WTC11 (cell line): ENCODE results near the gene KLHL11. TPM values are rescaled to one million over a fixed set of nuclear protein-coding genes. Genes with fewer than 3 reads are reported as not detected.

Experiments
- ATAC-seq: fragments of 200-7000 bp; cut with Tn5 transposase; 2 replicates; pipeline ENCODE4 v1.10.0; 2021; ENCODE audit warnings: mild to moderate bottlenecking, moderate library complexity
- CTCF ChIA-PET: fragments of 300-600 bp; sonication (Branson Sonifier 250); formaldehyde crosslinking; loops from one replicate; lab custom pipeline; 2021; ENCODE audit warnings: antibody characterized with exemption; lab: Charles Lee
- POLR2A ChIA-PET: fragments of 350-600 bp; sonication (Branson Sonifier 250); formaldehyde crosslinking; loops from one replicate; lab custom pipeline; 2021; ENCODE audit warnings: antibody characterized with exemption; lab: Charles Lee
- DNase-seq: peaks from one replicate; pipeline ENCODE4 v3.0.0; 2021; ENCODE audit warnings: low spot score
- H3K27ac Mint-ChIP-seq: 2 replicates; pipeline ENCODE4 v1.8.0; 2021; ENCODE audit warnings: mixed read lengths
- H3K27me3 Mint-ChIP-seq: 2 replicates; pipeline ENCODE4 v1.8.0; 2021; ENCODE audit warnings: low read depth, mild to moderate bottlenecking, moderate library complexity, mixed read lengths
- H3K36me3 Mint-ChIP-seq: 2 replicates; pipeline ENCODE4 v1.8.0; 2021; ENCODE audit warnings: mixed read lengths
- H3K4me1 Mint-ChIP-seq: 2 replicates; pipeline ENCODE4 v1.8.0; 2022; ENCODE audit warnings: mixed read lengths
- H3K4me3 Mint-ChIP-seq: 2 replicates; pipeline ENCODE4 v1.8.0; 2021; ENCODE audit warnings: mild to moderate bottlenecking, moderate library complexity, mixed read lengths
- H3K9me3 Mint-ChIP-seq: 2 replicates; pipeline ENCODE4 v1.8.0; 2021; ENCODE audit warnings: mixed read lengths
- ELF4 ChIP-seq: sonication (generic); formaldehyde crosslinking; IDR thresholded peaks from 2 replicates; pipeline ENCODE4 v1.8.1; 2022; ENCODE audit warnings: low read depth, mild to moderate bottlenecking, moderate library complexity, missing genetic modification reagents
- EMX1 ChIP-seq: fragments of 250-450 bp; sonication (Bioruptor Pico); IDR thresholded peaks from 2 replicates; pipeline ENCODE4 v1.8.0; 2021; ENCODE audit warnings: mild to moderate bottlenecking
- ESRRA ChIP-seq: sonication (generic); formaldehyde crosslinking; IDR thresholded peaks from 2 replicates; pipeline ENCODE4 v1.8.1; 2022; ENCODE audit warnings: mild to moderate bottlenecking, missing genetic modification reagents, borderline replicate concordance
- FOXK1 ChIP-seq: sonication (generic); formaldehyde crosslinking; IDR thresholded peaks from 2 replicates; pipeline ENCODE4 v1.8.0; 2022; ENCODE audit warnings: mild to moderate bottlenecking, moderate library complexity, missing genetic modification reagents
- MXD4 ChIP-seq: fragments of 250-450 bp; sonication (Bioruptor Pico); IDR thresholded peaks from 2 replicates; pipeline ENCODE4 v1.8.0; 2021; ENCODE audit warnings: mild to moderate bottlenecking, moderate library complexity, borderline replicate concordance
- PRRX2 ChIP-seq: fragments of 250-450 bp; sonication (Bioruptor Pico); IDR thresholded peaks from 2 replicates; pipeline ENCODE4 v1.8.0; 2021; ENCODE audit warnings: mild to moderate bottlenecking
- SMAD3 ChIP-seq: sonication (generic); formaldehyde crosslinking; IDR thresholded peaks from 2 replicates; pipeline ENCODE4 v1.8.0; 2022; ENCODE audit warnings: missing genetic modification reagents, mild to moderate bottlenecking, borderline replicate concordance
- TCF7 ChIP-seq: sonication (generic); formaldehyde crosslinking; IDR thresholded peaks from 2 replicates; pipeline ENCODE4 v1.8.0; 2022; ENCODE audit warnings: mild to moderate bottlenecking, low read depth, missing genetic modification reagents, moderate library complexity
- ZBTB21 ChIP-seq: sonication (generic); formaldehyde crosslinking; IDR thresholded peaks from 2 replicates; pipeline ENCODE4 v1.8.1; 2023; ENCODE audit warnings: mild to moderate bottlenecking, missing genetic modification reagents, borderline replicate concordance
- ZNF138 ChIP-seq: sonication (generic); formaldehyde crosslinking; conservative IDR thresholded peaks from 2 replicates; pipeline ENCODE4 v1.8.1; 2022; ENCODE audit warnings: mild to moderate bottlenecking, moderate library complexity, missing genetic modification reagents
- ZNF263 ChIP-seq: sonication (generic); formaldehyde crosslinking; IDR thresholded peaks from 2 replicates; pipeline ENCODE4 v1.8.1; 2022; ENCODE audit warnings: low read depth, mild to moderate bottlenecking, moderate library complexity, missing genetic modification reagents
- ZNF396 ChIP-seq: fragments of 250-450 bp; sonication (Bioruptor Pico); IDR thresholded peaks from 2 replicates; pipeline ENCODE4 v1.8.0; 2021; ENCODE audit warnings: mild to moderate bottlenecking, moderate library complexity, borderline replicate concordance
- ZNF423 ChIP-seq: fragments of 250-450 bp; sonication (Bioruptor Pico); IDR thresholded peaks from 2 replicates; pipeline ENCODE4 v2.1.2; 2022; ENCODE audit warnings: mild to moderate bottlenecking, moderate library complexity
- total RNA-seq: library from RNA; stranded (reverse); gene quantifications from 3 replicates; pipeline ENCODE4 v1.2.3, GENCODE V29; 2021
- TF ChIP-seq, protein P1 (sequence below): sonication (generic); formaldehyde crosslinking; conservative IDR thresholded peaks from 2 replicates; pipeline ENCODE4 v1.8.1; 2022; ENCODE audit warnings: mild to moderate bottlenecking, missing genetic modification reagents
- TF ChIP-seq, protein P2 (sequence below): sonication (generic); formaldehyde crosslinking; IDR thresholded peaks from 2 replicates; pipeline ENCODE4 v1.8.1; 2022; ENCODE audit warnings: low read depth, missing genetic modification reagents, borderline replicate concordance
- TF ChIP-seq, protein P3 (sequence below): sonication (generic); formaldehyde crosslinking; IDR thresholded peaks from 2 replicates; pipeline ENCODE4 v1.8.0; 2022; ENCODE audit warnings: mild to moderate bottlenecking, missing genetic modification reagents
- TF ChIP-seq, protein P4 (sequence below): sonication (generic); formaldehyde crosslinking; IDR thresholded peaks from 2 replicates; pipeline ENCODE4 v1.8.0; 2022; ENCODE audit warnings: mild to moderate bottlenecking, missing genetic modification reagents
- TF ChIP-seq, protein P5 (sequence below): sonication (generic); formaldehyde crosslinking; IDR thresholded peaks from 2 replicates; pipeline ENCODE4 v1.8.1; 2023; ENCODE audit warnings: mild to moderate bottlenecking, missing genetic modification reagents
- TF ChIP-seq, protein P6 (sequence below): fragments of 250-450 bp; sonication (Bioruptor Pico); IDR thresholded peaks from 2 replicates; pipeline ENCODE4 v1.8.0; 2021; ENCODE audit warnings: mild to moderate bottlenecking
- TF ChIP-seq, protein P7 (sequence below): fragments of 250-450 bp; sonication (Bioruptor Pico); conservative IDR thresholded peaks from 2 replicates; pipeline ENCODE4 v1.9.0; 2021; ENCODE audit warnings: mild to moderate bottlenecking
- TF ChIP-seq, protein P8 (sequence below): sonication (generic); formaldehyde crosslinking; IDR thresholded peaks from 2 replicates; pipeline ENCODE4 v1.8.1; 2023; ENCODE audit warnings: mild to moderate bottlenecking, missing genetic modification reagents, borderline replicate concordance

The KLHL11 gene
- total RNA-seq, 1 experiment from 2014 or later = 15.0 TPM

DNA sequence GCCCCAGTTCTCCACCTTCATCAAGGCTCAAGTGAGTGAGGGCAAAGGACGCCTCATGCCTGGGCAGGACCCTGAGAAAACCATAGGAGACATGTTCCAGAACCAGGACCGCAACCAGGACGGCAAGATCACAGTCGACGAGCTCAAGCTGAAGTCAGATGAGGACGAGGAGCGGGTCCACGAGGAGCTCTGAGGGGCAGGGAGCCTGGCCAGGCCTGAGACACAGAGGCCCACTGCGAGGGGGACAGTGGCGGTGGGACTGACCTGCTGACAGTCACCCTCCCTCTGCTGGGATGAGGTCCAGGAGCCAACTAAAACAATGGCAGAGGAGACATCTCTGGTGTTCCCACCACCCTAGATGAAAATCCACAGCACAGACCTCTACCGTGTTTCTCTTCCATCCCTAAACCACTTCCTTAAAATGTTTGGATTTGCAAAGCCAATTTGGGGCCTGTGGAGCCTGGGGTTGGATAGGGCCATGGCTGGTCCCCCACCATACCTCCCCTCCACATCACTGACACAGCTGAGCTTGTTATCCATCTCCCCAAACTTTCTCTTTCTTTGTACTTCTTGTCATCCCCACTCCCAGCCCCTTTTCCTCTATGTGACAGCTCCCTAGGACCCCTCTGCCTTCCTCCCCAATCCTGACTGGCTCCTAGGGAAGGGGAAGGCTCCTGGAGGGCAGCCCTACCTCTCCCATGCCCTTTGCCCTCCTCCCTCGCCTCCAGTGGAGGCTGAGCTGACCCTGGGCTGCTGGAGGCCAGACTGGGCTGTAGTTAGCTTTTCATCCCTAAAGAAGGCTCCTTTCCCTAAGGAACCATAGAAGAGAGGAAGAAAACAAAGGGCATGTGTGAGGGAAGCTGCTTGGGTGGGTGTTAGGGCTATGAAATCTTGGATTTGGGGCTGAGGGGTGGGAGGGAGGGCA lies 42.7 kb downstream of the KLHL11 start:
- Mint-ChIP-seq H3K27me3 (no peaks in the 10 kb centered on the region; the same call in 1 of the 2 replicates), H3K9me3 (no peaks in the 10 kb centered on the region), H3K27ac (peak overlapping the region; percentile 53; the same call in 1 of the 2 replicates), H3K4me1 (peaks cover 16% of the 10 kb centered on the region), H3K4me3 (no peak overlapping the region), H3K36me3 (peaks cover 25% of the 10 kb centered on the region)
- ChIA-PET CTCF (interaction anchor here (0.7 to 2.4 kb wide), 3 partner anchors 12 to 136 kb away, joined by 3 to 11 read pairs (median 6); partner anchors contain the start of gene JUP), POLR2A (no interaction called here)
- ATAC-seq (no peak), DNase-seq (no peak)
- TF ChIP-seq ZNF138 (no peak), PRRX2 (CRISPR knock-in tag) (no peak), ZNF423 (CRISPR knock-in tag) (no peak), ZNF396 (no peak), FOXK1 (CRISPR knock-in tag) (no peak), EMX1 (CRISPR knock-in tag) (no peak), SMAD3 (CRISPR knock-in tag) (no peak), TCF7 (CRISPR knock-in tag) (no peak), ESRRA (no peak), ZNF263 (CRISPR knock-in tag) (no peak)
- TF ChIP-seq, protein P1, sequence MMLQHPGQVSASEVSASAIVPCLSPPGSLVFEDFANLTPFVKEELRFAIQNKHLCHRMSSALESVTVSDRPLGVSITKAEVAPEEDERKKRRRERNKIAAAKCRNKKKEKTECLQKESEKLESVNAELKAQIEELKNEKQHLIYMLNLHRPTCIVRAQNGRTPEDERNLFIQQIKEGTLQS (CRISPR knock-in tag) = no peak
- TF ChIP-seq, protein P2, sequence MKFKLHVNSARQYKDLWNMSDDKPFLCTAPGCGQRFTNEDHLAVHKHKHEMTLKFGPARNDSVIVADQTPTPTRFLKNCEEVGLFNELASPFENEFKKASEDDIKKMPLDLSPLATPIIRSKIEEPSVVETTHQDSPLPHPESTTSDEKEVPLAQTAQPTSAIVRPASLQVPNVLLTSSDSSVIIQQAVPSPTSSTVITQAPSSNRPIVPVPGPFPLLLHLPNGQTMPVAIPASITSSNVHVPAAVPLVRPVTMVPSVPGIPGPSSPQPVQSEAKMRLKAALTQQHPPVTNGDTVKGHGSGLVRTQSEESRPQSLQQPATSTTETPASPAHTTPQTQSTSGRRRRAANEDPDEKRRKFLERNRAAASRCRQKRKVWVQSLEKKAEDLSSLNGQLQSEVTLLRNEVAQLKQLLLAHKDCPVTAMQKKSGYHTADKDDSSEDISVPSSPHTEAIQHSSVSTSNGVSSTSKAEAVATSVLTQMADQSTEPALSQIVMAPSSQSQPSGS (CRISPR knock-in tag) = no peak
- TF ChIP-seq, protein P3, sequence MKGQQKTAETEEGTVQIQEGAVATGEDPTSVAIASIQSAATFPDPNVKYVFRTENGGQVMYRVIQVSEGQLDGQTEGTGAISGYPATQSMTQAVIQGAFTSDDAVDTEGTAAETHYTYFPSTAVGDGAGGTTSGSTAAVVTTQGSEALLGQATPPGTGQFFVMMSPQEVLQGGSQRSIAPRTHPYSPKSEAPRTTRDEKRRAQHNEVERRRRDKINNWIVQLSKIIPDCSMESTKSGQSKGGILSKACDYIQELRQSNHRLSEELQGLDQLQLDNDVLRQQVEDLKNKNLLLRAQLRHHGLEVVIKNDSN (CRISPR knock-in tag) = no peak
- TF ChIP-seq, protein P4, sequence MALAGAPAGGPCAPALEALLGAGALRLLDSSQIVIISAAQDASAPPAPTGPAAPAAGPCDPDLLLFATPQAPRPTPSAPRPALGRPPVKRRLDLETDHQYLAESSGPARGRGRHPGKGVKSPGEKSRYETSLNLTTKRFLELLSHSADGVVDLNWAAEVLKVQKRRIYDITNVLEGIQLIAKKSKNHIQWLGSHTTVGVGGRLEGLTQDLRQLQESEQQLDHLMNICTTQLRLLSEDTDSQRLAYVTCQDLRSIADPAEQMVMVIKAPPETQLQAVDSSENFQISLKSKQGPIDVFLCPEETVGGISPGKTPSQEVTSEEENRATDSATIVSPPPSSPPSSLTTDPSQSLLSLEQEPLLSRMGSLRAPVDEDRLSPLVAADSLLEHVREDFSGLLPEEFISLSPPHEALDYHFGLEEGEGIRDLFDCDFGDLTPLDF (CRISPR knock-in tag) = no peak
- TF ChIP-seq, protein P5, sequence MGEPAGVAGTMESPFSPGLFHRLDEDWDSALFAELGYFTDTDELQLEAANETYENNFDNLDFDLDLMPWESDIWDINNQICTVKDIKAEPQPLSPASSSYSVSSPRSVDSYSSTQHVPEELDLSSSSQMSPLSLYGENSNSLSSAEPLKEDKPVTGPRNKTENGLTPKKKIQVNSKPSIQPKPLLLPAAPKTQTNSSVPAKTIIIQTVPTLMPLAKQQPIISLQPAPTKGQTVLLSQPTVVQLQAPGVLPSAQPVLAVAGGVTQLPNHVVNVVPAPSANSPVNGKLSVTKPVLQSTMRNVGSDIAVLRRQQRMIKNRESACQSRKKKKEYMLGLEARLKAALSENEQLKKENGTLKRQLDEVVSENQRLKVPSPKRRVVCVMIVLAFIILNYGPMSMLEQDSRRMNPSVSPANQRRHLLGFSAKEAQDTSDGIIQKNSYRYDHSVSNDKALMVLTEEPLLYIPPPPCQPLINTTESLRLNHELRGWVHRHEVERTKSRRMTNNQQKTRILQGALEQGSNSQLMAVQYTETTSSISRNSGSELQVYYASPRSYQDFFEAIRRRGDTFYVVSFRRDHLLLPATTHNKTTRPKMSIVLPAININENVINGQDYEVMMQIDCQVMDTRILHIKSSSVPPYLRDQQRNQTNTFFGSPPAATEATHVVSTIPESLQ (CRISPR knock-in tag) = no peak
- TF ChIP-seq, protein P6, sequence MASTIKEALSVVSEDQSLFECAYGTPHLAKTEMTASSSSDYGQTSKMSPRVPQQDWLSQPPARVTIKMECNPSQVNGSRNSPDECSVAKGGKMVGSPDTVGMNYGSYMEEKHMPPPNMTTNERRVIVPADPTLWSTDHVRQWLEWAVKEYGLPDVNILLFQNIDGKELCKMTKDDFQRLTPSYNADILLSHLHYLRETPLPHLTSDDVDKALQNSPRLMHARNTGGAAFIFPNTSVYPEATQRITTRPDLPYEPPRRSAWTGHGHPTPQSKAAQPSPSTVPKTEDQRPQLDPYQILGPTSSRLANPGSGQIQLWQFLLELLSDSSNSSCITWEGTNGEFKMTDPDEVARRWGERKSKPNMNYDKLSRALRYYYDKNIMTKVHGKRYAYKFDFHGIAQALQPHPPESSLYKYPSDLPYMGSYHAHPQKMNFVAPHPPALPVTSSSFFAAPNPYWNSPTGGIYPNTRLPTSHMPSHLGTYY (CRISPR knock-in tag) = no peak

DNA sequence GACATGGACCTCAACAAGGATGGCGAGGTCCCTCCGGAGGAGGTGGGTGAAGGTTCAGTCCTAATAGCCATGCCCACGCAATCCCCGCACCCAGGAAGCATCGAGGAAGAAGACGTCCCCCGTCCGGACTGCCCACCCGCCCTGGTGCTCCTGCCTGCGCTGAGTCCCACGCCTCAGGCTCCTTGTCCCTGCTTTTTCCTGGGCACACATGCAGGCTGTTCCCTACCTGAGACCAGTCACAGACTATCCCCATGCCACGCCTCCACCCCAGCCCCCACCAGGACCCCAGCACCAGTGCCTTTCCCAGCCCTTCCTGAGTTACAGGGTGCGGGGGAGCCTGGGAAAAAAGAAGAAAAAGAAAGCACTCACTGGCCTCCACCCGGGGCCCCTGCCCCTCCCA lies 43.4 kb downstream of the KLHL11 start:
- POLR2A ChIA-PET = no interaction called here
- CTCF ChIA-PET = interaction anchor here (1.1 to 2.4 kb wide), 3 partner anchors 11 to 35 kb away, joined by 4 to 11 read pairs (median 6); partner anchors contain the start of gene JUP
- no peaks in the 10 kb centered on the region for H3K9me3 Mint-ChIP-seq
- DNase-seq = no peak
- no peak overlapping the region for H3K27ac Mint-ChIP-seq
- no peak for ATAC-seq
- no peak overlapping the region for H3K4me3 Mint-ChIP-seq
- peaks cover 26% of the 10 kb centered on the region for H3K36me3 Mint-ChIP-seq
- H3K27me3 Mint-ChIP-seq = no peaks in the 10 kb centered on the region; the same call in 1 of the 2 replicates
- H3K4me1 Mint-ChIP-seq = peaks cover 16% of the 10 kb centered on the region
- TF ChIP-seq ELF4 (CRISPR knock-in tag) (no peak), MXD4 (CRISPR knock-in tag) (no peak), ZBTB21 (no peak)
- TF ChIP-seq, protein P7, sequence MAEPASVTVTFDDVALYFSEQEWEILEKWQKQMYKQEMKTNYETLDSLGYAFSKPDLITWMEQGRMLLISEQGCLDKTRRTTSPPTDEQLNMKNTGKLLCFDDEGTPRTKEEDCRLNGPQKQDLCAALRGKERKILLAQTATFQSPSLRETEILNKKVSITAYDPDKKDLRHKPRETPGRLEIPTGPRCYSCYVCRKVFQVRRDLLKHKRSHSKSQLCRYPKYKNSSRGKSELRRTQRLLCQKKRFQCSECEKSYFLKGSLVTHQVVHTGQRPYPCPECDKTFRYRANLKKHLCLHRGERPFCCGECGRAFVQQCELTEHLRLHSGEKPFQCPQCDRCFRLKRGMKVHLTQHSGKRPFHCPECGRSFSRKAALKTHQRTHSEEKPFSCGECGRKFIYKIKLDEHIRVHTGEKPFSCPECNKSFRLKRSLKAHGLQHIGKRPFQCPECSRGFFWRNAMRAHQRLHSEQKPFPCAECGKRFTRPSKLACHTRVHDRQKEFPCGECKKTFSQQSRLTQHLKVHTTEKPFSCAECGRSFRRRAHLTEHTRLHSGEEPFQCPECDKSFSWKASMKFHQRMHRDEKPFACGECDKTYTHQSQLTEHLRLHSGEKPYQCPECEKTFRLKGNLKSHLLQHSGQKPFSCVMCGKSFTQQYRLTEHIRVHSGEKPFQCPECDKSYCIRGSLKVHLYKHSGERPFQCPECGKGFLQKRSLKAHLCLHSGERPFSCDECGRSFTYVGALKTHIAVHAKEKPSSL (CRISPR knock-in tag) = no peak
- TF ChIP-seq, protein P8, sequence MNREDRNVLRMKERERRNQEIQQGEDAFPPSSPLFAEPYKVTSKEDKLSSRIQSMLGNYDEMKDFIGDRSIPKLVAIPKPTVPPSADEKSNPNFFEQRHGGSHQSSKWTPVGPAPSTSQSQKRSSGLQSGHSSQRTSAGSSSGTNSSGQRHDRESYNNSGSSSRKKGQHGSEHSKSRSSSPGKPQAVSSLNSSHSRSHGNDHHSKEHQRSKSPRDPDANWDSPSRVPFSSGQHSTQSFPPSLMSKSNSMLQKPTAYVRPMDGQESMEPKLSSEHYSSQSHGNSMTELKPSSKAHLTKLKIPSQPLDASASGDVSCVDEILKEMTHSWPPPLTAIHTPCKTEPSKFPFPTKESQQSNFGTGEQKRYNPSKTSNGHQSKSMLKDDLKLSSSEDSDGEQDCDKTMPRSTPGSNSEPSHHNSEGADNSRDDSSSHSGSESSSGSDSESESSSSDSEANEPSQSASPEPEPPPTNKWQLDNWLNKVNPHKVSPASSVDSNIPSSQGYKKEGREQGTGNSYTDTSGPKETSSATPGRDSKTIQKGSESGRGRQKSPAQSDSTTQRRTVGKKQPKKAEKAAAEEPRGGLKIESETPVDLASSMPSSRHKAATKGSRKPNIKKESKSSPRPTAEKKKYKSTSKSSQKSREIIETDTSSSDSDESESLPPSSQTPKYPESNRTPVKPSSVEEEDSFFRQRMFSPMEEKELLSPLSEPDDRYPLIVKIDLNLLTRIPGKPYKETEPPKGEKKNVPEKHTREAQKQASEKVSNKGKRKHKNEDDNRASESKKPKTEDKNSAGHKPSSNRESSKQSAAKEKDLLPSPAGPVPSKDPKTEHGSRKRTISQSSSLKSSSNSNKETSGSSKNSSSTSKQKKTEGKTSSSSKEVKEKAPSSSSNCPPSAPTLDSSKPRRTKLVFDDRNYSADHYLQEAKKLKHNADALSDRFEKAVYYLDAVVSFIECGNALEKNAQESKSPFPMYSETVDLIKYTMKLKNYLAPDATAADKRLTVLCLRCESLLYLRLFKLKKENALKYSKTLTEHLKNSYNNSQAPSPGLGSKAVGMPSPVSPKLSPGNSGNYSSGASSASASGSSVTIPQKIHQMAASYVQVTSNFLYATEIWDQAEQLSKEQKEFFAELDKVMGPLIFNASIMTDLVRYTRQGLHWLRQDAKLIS (CRISPR knock-in tag) = no peak
